Measurements from ENCODE around the gene MINAR1.

The MINAR1 gene

DNA sequence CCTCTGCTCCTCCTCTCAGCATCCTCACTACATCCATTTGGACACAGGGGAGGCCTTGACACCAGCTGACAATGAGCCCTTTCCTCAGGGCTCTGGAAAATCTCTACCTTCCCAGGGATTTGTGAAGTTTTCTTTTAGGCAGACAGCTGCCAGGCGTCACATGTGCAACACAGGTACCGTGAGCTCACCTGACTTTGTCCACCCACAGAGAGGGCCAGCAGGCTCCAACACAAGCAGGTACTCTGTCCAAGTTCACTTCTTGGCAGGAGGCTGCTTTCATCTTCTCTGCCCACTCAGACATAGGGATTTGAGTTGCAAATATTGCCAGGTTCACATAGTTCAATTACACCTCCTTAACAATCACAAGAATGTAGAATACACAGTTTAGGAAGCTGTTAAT, 15.3 kb upstream of the MINAR1 start:
- TF ChIP-seq, protein P1, sequence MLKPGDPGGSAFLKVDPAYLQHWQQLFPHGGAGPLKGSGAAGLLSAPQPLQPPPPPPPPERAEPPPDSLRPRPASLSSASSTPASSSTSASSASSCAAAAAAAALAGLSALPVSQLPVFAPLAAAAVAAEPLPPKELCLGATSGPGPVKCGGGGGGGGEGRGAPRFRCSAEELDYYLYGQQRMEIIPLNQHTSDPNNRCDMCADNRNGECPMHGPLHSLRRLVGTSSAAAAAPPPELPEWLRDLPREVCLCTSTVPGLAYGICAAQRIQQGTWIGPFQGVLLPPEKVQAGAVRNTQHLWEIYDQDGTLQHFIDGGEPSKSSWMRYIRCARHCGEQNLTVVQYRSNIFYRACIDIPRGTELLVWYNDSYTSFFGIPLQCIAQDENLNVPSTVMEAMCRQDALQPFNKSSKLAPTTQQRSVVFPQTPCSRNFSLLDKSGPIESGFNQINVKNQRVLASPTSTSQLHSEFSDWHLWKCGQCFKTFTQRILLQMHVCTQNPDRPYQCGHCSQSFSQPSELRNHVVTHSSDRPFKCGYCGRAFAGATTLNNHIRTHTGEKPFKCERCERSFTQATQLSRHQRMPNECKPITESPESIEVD (tag by site-specific recombination; IDR thresholded peaks at IDR 0.05): no peak
- TF ChIP-seq ZNF391 (tag by site-specific recombination; IDR thresholded peaks at IDR 0.05; ENCODE audit: borderline replicate concordance, low read depth): no peak
- ChIA-PET POLR2A (no interaction called here), CTCF (interaction anchor here (0.6 to 1.4 kb wide), 3 partner anchors 9 to 423 kb away, joined by 4 read pairs; no protein-coding TSS in a partner anchor)
- H3K36me3 ChIP-seq (ENCODE audit: control insufficient read depth in 2 of 2, insufficient read depth in 1 of 2, low read length in 2 of 2): peaks cover 0 to 8% of the 10 kb centered on the region in 2 experiments; a peak in 1 of 3 replicates
- H3K27ac ChIP-seq (ENCODE audit: extremely low read depth, low read depth, low read length): no peak overlapping the region
- no peak overlapping the region for H3K4me3 ChIP-seq (ENCODE audit: low read depth, low read length)
- no peaks in the 10 kb centered on the region for H3K9me3 ChIP-seq (ENCODE audit: control insufficient read depth, insufficient read depth, low read depth, low read length)
- H3K4me1 ChIP-seq (ENCODE audit: control insufficient read depth, insufficient read depth, low read length): no peaks in the 10 kb centered on the region

DNA sequence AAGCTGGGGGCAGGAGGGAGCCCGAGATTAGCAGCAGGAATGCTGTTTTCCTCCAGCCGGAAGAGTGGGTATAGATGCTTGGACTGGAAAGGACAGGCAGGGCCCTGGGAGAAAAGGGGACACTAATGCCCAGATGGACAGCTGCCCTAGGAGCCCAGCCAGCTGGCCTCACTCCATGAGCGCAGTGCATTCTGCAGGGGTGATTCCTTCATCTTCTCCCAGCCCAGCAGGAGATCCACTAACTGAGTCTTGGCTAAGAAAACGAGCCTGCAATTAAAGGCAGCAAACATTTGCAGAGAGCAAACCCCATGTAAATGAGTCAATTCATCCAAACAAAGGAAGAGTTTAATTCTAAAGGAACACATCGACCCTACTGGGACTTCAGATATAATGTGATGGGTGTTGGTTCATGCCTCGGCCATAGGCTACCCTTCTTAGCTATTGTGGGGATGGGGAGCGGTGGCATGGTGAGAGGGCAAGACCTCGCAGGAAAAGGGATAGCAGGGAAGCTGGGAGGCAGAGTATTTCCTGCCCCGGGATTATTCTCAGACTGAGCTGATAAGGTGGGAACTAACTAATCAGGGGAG, 13.3 kb upstream of the MINAR1 start:
- Histone ChIP-seq H3K4me1 (ENCODE audit: control insufficient read depth, insufficient read depth, low read length) (no peaks in the 10 kb centered on the region), H3K36me3 (ENCODE audit: control insufficient read depth in 2 of 2, insufficient read depth in 1 of 2, low read length in 2 of 2) (no peaks in the 10 kb centered on the region), H3K4me3 (ENCODE audit: low read depth, low read length) (no peak overlapping the region), H3K27ac (ENCODE audit: extremely low read depth, low read depth, low read length) (no peak overlapping the region), H3K9me3 (ENCODE audit: control insufficient read depth, insufficient read depth, low read depth, low read length) (no peaks in the 10 kb centered on the region)
- ChIA-PET POLR2A (no interaction called here), CTCF (interaction anchor here (0.6 to 1.7 kb wide), 5 partner anchors 12 to 1355 kb away, joined by 3 to 5 read pairs (median 4); no protein-coding TSS in a partner anchor)
- no peak for TF ChIP-seq ZNF571 (tag by site-specific recombination; IDR thresholded peaks at IDR 0.05)
- TF ChIP-seq ZNF664 (tag by site-specific recombination; IDR thresholded peaks at IDR 0.05): no peak
- no peak for TF ChIP-seq ZNF366 (tag by site-specific recombination; conservative IDR thresholded peaks at IDR 0.05)
- TF ChIP-seq ZNF266 (tag by site-specific recombination; IDR thresholded peaks at IDR 0.05; ENCODE audit: low read depth): no peak
- no peak for TF ChIP-seq ZNF623 (tag by site-specific recombination; IDR thresholded peaks at IDR 0.05)
- no peak for TF ChIP-seq ZNF449 (tag by site-specific recombination; IDR thresholded peaks at IDR 0.05)
- TF ChIP-seq ZNF501 (tag by site-specific recombination; IDR thresholded peaks at IDR 0.05): no peak
- TF ChIP-seq PRDM2 (tag by site-specific recombination; IDR thresholded peaks at IDR 0.05; ENCODE audit: borderline replicate concordance): no peak
- no peak for TF ChIP-seq ZNF211 (tag by site-specific recombination; IDR thresholded peaks at IDR 0.05; ENCODE audit: low read depth)
- no peak for TF ChIP-seq TRIM28 (IDR thresholded peaks at IDR 0.05; ENCODE audit: borderline replicate concordance, low read length)
- no peak for TF ChIP-seq ZNF169 (tag by site-specific recombination; IDR thresholded peaks at IDR 0.05)
- no peak for TF ChIP-seq ZNF513 (tag by site-specific recombination; IDR thresholded peaks at IDR 0.05)
- no peak for TF ChIP-seq GLIS1 (tag by site-specific recombination; IDR thresholded peaks at IDR 0.05)

All from HEK293 (cell line).